NK-92 (cell line): ENCODE measurements around the gene PLA2G2F.
"Not testable (repeated sequence)": the region's sequence is repeated elsewhere in the genome, so short reads cannot be mapped to it uniquely, and the experiment has no call there.

Experiments
- DNase-seq: peaks from one replicate; lab custom pipeline; 2025; ENCODE audit not compliant: unreplicated experiment; lab: John Stamatoyannopoulos, UW

The PLA2G2F gene

DNA sequence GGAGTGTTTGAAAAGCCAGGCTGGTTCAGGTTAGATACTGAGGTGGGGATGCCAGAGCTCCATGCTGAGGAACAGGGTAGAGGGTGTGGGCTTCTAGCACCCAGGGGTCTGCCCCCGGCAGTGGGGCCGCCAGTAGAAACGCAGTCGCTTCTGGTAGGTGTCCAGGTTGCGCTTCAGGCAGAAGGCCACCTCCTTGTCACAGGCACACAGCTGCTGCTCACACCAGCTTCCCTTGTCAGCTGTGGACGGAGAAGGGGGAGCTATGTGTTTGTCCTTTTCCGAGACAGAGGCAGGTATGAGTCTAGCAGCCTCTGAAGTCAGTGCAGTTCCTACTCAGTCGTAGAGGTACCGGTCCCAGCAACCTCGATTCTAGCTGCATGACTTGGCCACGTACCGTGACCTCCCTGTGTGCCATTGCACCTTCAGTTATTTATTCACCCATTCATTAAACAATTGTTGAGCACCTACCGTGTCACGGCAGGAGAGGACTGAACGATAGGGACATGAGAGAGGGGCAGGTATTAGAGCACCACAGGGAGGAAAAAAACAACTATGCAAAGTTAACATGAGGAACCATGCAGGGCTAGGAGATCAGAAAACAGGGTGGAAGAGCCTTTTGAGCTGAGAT, 25.0 kb upstream of the PLA2G2F start:
- DNase-seq = no peak

- DNase-seq = no peak
Measured at GRCh38 chr1:20115479-20115878, 23.6 kb upstream of the PLA2G2F start.

DNA sequence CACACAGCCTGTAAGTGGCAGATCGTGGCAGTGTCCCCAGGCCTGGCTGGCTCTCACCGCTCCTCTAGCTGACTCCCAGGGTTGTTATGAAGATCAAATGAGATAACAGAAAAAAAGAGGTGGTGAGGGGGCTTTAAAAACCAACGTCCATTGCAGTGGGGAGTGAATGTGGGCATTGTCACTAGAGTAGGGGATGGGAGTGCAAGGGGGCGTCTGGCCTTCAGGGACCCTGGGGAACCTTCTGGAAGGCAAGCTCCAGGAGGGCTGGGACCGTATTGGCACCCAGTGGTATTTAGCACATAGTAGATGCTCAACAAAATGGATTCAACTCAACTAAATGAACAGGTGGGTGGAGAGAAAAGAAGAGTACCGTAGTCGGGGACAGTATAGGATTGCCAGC, 23.2 kb upstream of the PLA2G2F start:
- no peak for DNase-seq

DNA sequence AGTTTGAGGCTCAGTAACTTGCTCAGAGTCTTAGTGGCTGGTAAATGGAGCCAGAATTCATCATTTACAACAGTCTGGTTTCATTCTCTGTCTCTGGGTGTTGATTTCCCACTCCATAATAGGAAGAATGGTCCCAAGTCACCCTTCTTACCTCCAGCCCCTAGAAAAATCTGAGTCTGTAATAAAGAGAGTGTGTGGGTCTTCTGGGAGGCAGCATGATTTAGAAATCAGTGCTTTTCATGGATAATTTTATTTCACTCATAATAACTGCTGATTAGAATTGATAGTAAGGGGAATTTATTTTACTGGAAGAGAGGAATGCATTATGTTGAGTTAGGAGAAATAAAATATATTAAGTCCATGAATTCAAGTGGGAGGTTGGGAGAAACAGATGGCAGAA, 21.9 kb upstream of the PLA2G2F start:
- no peak for DNase-seq

- no peak for DNase-seq
Measured at GRCh38 chr1:20119347-20119746, 19.8 kb upstream of the PLA2G2F start, which contains the start of gene PLA2G2D. Gene PLA2G2D (minus strand): TSS chr1:20119536. CDS start chr1:20119498, 38 bp downstream.

- DNase-seq = no peak
Measured at GRCh38 chr1:20120796-20121195, 18.3 kb upstream of the PLA2G2F start.

- DNase-seq = no peak
Measured at GRCh38 chr1:20123722-20124455, 15.2 kb upstream of the PLA2G2F start.

DNA sequence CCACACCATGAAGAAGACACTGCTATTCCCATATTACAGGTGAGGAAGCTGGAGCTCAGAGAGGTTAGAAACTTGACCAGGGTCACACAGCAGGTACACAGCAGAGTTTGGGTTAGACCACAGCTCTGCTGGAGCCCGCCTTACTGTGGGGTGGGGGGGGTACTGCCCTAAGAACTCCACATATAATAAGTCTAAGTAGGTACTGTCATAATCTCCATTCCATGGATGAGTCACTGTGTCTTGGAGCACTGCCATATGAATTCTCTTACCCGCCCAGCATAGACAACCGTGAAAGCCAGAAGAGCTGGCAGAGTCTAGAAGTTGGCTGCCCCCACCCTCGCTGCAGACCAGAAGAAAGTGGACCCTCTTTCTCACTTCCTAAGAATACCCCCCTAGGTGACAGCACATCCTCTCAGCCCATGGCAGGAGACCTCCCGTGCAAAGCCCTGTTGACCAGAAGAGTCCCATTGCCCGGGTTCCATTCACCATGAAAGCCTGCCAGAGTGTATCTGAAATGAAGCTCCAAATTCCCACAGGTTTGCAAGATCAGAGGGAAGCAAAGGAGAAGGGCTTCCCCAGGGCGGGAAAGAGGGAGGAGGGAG, 14.6 kb upstream of the PLA2G2F start:
- no peak for DNase-seq

DNA sequence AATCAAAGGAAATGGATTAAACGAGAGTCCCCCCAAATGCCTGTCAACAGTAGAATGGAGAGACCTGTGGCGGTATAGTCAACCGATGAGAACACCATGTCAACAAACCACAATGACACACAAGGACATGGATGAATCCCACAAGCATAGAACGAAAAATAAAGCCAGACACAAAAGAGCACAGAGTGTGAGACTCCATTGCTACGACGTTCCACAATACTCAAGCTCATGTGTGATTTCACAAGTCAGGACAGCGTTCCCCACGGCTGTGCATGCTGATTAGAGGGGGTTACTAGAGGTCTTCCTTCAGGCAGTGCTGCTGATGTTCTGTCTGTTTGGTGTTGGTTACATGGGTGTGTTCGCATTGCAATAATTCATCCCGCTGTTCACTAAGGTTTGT, 14.0 kb upstream of the PLA2G2F start:
- DNase-seq = no peak

DNA sequence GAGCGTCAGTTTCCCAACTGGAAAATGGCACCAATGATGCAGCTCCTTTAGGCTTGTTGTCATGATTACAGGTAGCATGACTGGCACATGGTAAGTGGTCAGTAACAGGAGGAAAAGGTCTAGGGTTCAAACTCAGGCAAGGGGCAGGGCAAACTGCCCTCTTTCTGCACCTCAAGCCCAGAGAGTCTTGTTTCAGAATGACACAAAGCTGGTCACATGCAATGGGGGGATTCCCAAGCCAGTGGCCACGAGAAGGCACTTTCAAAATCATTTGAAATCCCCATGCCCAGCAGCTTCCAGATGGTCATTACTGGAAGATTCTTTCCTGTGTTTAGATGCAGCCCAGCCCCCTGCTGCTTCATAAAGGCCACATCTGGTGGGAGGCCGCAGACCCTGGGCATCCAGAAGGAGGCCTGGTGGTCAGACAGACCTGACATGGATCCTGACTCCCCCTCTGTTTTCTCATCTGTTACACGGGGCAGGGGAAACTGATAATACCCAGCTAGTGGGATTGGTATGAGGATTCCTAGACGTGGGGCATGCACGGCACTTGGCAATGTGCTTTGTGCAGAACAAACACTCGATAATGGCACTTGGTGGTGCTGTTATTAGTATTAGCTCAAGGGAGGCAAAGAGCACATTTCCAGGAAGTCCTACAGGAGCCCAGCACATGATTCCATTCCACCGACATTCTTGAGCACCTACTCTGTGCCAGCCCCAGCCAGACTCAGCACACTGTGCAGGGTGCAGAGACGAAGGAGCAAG, 12.9 kb upstream of the PLA2G2F start:
- DNase-seq = no peak

GRCh38 chr1:20126806-20127440, 12.2 kb upstream of the PLA2G2F start:
- DNase-seq = no peak

- not testable (repeated sequence) for DNase-seq
Measured at GRCh38 chr1:20130518-20130917, 8.6 kb upstream of the PLA2G2F start.

DNA sequence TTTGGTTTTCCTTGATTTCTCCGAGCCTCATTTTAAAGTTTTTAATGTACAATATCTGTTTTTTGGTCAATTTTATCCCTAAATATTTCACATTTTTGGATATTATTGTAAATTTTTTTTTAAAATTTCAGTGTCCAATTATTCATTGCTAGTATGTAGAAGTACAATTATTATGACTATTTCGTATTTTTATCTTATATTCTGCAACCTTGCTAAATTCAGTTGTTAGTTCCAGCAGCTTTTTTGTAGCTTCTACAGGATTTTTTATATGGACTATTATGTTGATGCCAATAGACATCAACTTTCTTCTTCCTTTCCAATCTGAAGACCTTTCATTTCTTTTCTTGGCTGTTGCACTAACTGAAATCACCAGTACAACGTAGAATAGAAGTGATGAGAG, 4.1 kb upstream of the PLA2G2F start:
- DNase-seq = no peak

- no peak for DNase-seq
Measured at GRCh38 chr1:20136249-20136648, 2.9 kb upstream of the PLA2G2F start.

GRCh38 chr1:20137055-20137454, 2.1 kb upstream of the PLA2G2F start:
- no peak for DNase-seq

- no peak for DNase-seq
Measured at GRCh38 chr1:20137604-20138003, 1.5 kb upstream of the PLA2G2F start.

- no peak for DNase-seq
Measured at GRCh38 chr1:20138346-20138745, 777 bp upstream of the PLA2G2F start.

DNA sequence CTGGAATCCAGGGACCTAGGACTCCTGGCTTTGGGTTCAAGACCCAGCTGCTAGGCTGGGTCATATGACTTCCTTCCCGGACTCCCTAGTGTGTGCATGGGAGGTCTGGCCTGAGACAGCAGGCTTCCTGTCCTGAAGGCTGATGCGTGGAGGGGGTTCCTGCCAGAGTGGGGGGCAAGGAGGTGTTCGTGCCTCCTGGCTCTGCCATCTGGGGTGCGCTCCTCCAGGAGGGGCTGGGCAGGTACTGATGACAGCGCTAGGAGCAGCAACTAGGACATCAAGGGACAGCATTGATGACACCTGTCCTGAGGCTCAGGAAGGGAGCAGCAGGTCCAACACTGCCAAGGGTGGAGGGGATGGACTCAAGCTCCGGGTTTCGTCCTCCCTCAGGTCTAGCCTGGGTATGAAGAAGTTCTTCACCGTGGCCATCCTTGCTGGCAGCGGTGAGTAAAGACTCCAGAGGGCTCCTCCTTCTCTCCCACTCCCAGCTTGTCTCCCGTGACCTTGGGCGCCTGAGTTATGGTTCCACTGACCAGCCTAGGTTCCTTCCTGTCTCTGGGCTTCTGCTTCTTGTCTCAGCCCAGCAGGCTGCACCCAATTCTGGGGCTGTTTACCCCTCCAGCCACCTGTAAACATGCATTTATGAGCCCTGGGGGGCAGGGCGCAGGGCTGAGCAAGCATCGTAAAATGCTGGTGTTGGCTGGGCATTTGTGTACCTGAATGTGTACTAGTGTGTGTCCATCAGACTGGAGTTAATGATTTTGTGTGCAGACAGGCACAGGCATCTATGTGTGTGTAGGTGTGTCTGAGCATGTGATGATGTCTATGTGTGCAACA, 871 bp downstream of the PLA2G2F start:
- no peak for DNase-seq

DNA sequence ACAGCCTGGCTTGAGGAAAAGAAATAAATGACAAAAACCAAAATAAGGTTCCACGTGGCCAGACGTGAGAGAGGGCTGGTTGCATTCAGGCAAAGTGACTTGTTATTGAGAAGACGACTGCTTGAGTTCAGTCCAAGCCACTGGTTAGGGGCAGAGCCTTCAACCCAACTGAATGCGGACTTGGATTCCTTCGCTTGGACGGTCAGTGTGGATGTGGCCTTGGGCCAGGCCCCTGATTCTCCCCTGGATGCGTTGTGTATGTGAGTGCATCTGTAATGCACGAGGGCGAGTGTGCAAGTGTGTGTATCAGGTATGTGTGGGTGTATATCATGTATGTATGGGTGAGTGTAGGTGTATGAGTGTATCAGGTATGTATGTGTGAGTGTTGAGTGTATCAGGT, 1.9 kb downstream of the PLA2G2F start:
- DNase-seq = no peak

- no peak for DNase-seq
Measured at GRCh38 chr1:20141466-20141865, 2.3 kb downstream of the PLA2G2F start.
